HG03097 (cell line): ENCODE measurements around the gene GSTCD.
"Not testable (repeated sequence)": the region's sequence is repeated elsewhere in the genome, so short reads cannot be mapped to it uniquely, and the experiment has no call there.

Experiments
- ATAC-seq: cut with Tn5 transposase; IDR thresholded peaks from one replicate; pipeline ENCODE4 v1.9.1; 2021; ENCODE audit not compliant: unreplicated experiment, low FRiP score

Gene GSTCD, protein sequence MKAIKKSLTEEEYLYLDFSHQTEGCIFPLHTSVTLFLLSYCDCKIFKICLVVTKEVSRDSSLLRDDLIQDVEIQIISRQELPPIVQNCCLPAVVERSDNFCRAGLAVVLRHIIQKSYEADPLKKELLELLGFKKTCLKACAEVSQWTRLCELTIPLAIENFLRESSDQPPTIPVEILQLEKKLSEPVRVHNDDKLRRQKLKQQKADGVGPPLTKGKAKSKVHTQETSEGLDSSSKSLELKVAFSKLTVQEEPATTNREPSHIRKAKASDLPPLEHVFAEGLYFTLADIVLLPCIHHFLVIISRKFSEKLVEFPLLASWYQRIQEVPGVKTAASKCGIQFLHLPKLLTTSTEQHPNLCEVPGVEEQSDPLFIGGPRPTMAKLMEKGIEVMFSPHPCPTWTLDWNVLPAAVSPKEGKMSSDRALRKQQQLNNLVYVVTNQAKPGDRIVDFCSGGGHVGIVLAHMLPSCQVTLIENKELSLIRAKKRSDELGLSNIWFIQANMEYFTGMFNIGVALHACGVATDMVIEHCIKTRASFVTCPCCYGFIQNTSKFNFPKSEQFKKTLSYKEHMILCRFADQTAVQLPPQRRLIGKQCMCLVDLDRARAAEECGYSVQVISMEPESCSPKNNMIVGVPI

DNA sequence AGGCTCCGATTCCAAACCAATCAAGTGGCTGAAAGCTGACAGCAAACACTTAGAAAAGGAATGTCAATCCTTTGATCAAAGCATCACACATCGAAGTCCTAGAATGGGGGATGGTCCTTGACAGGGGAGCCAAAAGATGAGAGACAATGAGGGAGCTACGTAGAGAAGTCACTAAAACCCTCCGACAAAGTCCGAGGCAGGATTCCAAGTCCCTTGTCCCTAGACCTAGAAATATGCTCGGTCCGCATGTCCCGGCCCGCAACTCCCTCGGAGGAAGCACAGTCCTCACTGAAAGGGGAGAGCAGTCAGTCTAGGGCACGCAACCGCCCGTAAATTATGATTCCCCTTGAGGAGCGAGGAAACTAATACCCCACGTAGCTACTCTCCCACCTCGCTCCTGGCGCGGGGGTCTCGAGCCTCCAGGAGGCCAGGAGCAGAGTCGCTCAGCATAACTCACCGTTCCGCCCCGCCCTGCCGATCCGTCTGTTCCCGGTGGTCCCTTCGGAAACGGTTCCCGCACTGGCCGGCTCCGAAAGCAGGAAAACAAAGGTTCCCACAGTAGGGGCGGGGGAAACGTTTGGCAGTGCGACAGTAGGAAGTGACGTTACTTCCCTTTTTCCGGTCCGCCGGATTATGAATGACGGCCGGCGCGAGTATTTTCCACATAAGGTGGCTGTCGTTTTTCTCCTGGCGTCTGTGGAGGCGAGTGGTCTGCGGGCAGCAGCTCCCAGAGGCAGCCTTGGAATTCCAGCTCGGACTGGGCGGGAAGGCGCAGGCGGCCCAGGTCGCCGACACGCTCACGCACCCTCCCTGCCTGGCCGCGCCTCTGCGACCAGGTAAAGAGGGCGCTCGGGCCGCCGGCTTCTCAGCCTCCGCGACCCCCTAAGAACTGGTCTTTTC lies at the start of gene GSTCD, which contains the start of gene INTS12:
GSTCD (plus strand) TSS at position 604 of the 900 bp plus-strand sequence. CDS start 8,830 bp downstream, outside the sequence.
INTS12 (minus strand) TSS at position 509 of the 900 bp plus-strand sequence. CDS start 8,684 bp downstream, outside the sequence.
- peak; percentile 78 for ATAC-seq

GRCh38 chr4:105659190-105659589 lies 49.4 kb upstream of the GSTCD start:
- ATAC-seq: no peak

GRCh38 chr4:105661028-105661427 lies 47.6 kb upstream of the GSTCD start:
- no peak for ATAC-seq

GRCh38 chr4:105662935-105663675 lies 45.5 kb upstream of the GSTCD start:
- ATAC-seq: no peak

GRCh38 chr4:105666693-105667092 lies 41.9 kb upstream of the GSTCD start:
- ATAC-seq: no peak

GRCh38 chr4:105670684-105671083 lies 37.9 kb upstream of the GSTCD start:
- ATAC-seq: no peak

DNA sequence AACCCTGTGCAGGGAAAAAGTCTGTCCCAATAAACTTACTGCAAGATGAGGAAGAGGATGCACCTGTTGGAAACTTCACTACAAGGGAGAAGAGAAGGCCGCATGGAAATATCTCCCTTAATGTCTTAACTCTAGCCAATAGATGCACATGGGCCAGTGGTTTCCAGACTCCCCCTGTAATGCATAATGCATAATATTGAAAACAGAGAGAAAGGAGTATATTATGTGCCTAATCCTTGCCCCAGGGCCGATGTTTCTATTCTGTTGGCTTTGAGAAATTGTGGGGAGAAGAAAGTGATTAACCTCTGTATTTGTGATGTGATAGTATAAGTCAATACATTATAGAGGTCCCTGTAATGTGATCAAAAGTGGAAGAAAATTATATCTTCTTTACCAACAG lies 37.3 kb upstream of the GSTCD start:
- ATAC-seq: no peak

DNA sequence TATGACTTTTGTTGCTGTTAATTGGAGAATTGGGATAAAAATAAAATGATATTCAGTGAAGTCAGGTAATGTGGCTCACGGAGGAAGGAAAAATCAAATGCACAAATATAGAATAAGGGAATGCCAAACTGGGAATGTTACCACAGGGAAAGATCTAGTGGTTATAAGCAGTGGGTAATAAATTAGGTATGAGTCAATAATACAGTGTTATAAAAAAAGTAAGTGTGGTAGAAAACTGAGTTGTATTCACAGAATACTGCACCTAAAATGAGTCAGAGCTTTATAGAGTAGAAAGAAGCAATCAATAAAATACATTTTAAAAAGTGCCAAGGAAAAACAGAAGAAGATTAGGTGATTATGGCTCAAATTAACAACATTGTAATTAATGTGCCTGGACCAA lies 34.6 kb upstream of the GSTCD start:
- ATAC-seq: no peak

DNA sequence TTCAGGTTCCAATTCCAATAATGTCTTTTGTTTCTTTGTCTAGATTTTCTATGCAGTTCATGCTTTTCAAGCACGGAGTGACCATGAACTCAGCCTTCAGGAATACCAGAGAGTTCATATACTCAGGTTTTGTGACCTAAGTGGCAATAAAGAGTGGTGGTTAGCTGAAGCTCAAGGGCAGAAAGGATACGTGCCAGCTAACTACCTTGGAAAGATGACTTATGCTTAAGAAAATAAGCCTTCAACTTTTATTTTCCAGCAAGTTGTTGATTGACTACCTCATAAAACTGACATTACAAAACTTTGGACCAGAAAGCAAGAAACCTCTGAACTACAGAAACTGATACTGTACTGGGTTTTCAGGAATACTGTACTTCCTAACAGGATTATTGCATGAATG lies 30.9 kb upstream of the GSTCD start:
- ATAC-seq: no peak

DNA sequence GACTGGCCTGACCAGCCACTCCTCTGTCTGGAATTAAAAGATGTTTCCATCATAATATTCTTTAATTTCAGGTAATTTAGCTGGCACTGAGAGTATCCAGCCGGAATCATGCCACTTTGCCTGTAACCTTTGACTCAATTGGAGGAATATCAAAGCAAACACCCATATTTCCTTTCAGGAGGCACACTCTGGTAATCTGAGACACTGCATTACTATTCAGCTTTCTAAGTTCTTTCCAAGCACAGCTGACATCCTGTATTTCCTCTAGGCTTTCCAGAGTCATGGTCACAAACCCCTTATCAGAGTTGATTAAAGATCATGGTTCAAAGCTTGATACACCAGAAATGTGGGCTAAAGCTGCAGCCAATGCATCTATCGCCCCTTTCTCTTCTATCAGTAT lies 29.4 kb upstream of the GSTCD start:
- ATAC-seq: no peak

- no peak for ATAC-seq
Observed at GRCh38 chr4:105683038-105683437, 25.5 kb upstream of the GSTCD start.

DNA sequence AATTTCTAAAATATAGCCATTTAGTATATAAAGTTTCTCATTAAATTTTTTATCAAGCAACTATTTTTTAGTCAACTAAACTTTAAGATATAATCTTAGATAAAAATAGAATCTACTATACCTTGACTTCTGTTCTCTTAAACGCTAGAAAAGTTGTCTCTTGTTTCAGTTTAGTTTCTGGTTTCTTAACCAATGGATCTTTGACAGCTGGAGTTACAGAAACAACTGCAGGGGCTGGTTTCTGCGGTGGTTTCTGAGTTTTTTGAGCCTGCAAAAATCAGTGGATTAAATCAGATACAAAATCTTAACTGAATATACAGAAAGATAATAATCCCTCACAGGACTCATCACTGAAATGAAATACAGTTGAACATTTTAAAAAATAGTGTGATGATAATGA lies 22.0 kb upstream of the GSTCD start:
- no peak for ATAC-seq

DNA sequence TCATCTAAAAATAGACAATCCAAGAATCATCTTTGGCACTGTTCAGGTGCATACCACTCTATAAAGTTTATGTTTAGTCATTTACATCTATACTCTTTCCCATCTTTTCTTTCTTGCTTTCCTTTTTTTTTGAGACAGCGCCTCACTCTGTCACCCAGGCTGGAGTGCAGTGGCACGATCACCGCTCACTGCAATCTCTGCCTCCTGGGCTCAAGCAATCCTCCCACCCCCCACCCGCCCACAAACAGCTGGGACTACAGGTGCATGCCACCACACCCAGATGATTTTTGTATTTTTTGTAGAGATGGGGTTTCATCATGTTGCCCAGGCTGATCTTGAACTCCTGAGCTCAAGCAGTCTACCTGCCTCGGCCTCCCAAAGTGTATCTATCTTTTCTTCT lies 13.8 kb upstream of the GSTCD start:
- not testable (repeated sequence) for ATAC-seq

- not testable (repeated sequence) for ATAC-seq
Observed at GRCh38 chr4:105695832-105696231, 12.8 kb upstream of the GSTCD start.

DNA sequence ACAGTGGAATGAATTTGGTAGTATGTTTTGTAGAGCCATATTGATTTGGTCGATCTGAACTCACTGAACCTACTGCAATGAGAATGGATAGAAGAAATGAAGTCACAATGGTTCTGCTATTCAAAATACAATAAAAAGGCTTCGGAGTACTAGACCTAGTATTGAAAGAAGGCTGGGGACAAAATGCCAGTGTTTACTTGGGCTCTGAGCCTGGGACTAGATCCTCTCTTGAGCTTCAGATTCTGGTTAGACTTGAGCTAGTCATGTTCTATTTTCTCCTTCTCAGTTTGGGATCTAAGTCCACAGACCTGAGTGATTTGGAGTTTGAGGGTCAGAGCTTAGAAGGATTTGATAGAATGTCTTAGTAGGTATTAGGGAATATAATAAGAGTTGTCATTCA lies 10.0 kb upstream of the GSTCD start:
- no peak for ATAC-seq

DNA sequence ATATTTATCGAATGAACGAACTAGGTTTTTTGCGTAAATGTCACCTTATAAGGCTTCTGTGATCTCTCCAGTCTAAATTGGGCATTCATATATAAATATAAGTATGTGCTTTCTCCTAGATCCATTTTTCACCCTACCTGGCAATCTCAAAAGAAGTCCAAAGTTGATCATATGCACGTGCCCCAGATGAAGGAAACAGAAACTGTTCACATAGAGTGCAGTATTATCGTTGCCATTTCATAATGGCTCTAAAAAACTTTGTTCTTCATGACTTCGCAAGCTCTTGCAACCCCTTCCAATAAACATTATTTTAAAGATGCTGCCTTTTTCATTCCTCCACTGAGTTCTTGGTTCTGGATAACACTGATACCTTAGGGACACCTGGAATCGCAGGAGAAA lies 803 bp upstream of the GSTCD start:
- ATAC-seq: no peak

GRCh38 chr4:105709081-105709450 lies 482 bp downstream of the GSTCD start:
- ATAC-seq: peak; percentile 33

DNA sequence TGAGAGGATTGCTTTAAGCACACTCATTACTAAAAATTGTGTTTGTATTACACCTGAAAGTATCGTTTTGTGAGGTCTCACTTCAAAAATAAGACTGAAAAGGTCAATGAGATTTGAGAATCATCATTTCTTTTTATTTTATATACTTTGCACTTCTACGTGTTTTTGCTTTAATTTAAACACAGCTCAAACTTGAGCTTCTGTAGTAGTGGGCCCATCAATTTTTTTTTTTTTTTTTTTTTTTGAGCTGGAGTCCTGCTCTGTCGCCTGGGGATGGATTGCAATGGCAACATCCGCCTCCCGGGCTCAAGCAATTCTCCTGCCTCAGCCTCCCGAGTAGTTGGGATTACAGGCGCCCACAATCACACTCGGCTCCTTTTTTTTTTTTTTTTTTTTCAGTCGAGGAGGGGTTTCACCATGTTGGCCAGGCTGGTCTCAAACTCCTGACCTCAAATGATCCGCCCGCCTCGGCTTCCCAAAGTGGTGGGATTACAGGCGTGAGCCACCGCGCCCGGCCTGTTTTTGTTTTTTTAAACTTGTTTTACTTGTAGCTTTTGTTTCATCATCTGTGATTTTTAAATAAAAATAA lies 1.5 kb downstream of the GSTCD start:
- ATAC-seq: no peak

DNA sequence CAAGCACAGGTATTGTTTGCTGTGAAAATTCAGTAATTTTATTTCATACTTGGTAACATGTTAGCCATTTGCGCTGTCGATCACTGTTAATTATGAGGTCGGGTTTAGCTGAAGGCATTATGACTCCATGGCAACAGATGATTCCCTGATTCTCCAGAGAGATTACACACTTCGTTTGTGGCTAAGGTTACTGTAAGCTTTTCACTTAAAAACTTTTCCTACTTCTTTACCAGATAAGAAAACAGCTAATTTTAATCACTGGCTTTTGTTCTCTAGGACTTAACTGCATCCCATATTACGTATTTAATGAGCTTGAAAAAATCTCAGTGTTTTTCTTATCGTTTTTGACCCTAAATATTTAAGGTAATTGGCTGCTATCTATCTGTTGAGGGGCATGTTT lies 2.1 kb downstream of the GSTCD start:
- no peak for ATAC-seq

GRCh38 chr4:105712766-105713165 lies 4.2 kb downstream of the GSTCD start:
- ATAC-seq: no peak
